Measurements from ENCODE around the gene GINS2. TPM values are rescaled to one million over a fixed set of nuclear protein-coding genes. Genes with fewer than 3 reads are reported as not detected.

Gene GINS2
- total and polyA plus RNA-seq, 2 donors (not counting 3 experiments of a cell fraction or from before 2014, with no cell fraction given), result 10.4 to 24.1 TPM

- Histone ChIP-seq H3K4me1 (ENCODE audit: control insufficient read depth, extremely low read depth, insufficient read depth, low read length) (no peaks in the 10 kb centered on the region), H3K36me3 (ENCODE audit: control insufficient read depth in 2 of 2, extremely low read depth in 1 of 2, insufficient read depth in 2 of 2, low read length in 2 of 2) (no peaks in the 10 kb centered on the region), H3K9me3 (replicated peaks; ENCODE audit: control insufficient read depth, insufficient read depth, low read length) (no peaks in the 10 kb centered on the region), H3K27me3 (ENCODE audit: control insufficient read depth in 2 of 2, insufficient read depth in 2 of 2, low read length in 2 of 2) (no peaks in the 10 kb centered on the region), H2AFZ (ENCODE audit: low read depth, low read length) (no peak overlapping the region), H3K9ac (replicated peaks; ENCODE audit: extremely low read depth, insufficient read depth, low read length) (no peak overlapping the region), H3K4me3 (replicated peaks in 1 of 3; ENCODE audit: insufficient read depth in 1 of 3, low read depth in 1 of 3, low read length in 3 of 3) (no peak overlapping the region), H3K4me2 (ENCODE audit: insufficient read depth, low read length) (no peak overlapping the region), H4K20me1 (replicated peaks; ENCODE audit: control insufficient read depth, extremely low read depth, insufficient read depth, low read length) (no peaks in the 10 kb centered on the region), H3K27ac (ENCODE audit: insufficient read depth, low read depth, low read length) (no peak overlapping the region), H3K79me2 (ENCODE audit: control insufficient read depth, insufficient read depth, low read length) (peaks cover 37% of the 10 kb centered on the region), H3K9me1 (replicated peaks; ENCODE audit: control insufficient read depth, extremely low read depth, insufficient read depth, low read length) (no peaks in the 10 kb centered on the region)
- ChIA-PET CTCF (no interaction called here), POLR2A (no interaction called here)
- DNase-seq (ENCODE audit: low read depth, low spot score) (no peak), FAIRE-seq (no peak)
- intact Hi-C loops (cut with micrococcal nuclease) (no loop called here), dilution Hi-C loops (cut with MboI; ENCODE audit: extremely low pct_ligation_motif_present, low sequenced_read_pairs) (no loop called here)
- no TSS peak for BruUV-seq (replicated peaks)
- TF ChIP-seq POLR2AphosphoS5 (IDR thresholded peaks at IDR 0.05; ENCODE audit: insufficient read depth, low read depth, low read length) (no peak), POLR2A (IDR thresholded peaks at IDR 0.05; ENCODE audit: low read depth, low read length) (no peak), MYC (IDR thresholded peaks at IDR 0.05; ENCODE audit: low read depth, low read length) (no peak), JUN (IDR thresholded peaks at IDR 0.05; ENCODE audit: borderline replicate concordance, insufficient read depth, insufficient read length, low read depth) (no peak), FOS (IDR thresholded peaks at IDR 0.05; ENCODE audit: borderline replicate concordance, insufficient read depth, low read length) (no peak), EZH2 (IDR thresholded peaks at IDR 0.05; ENCODE audit: borderline replicate concordance, low read depth, low read length, severe bottlenecking) (no peak), MAX (IDR thresholded peaks at IDR 0.05; ENCODE audit: insufficient read depth, insufficient read length) (no peak), CTCF (IDR thresholded peaks at IDR 0.05; ENCODE audit: extremely low read depth in 1 of 2, insufficient read depth in 1 of 2, low read depth in 1 of 2, low read length in 2 of 2) (no peak), GATA2 (IDR thresholded peaks at IDR 0.05; ENCODE audit: insufficient read depth, insufficient read length, low read depth, low read length) (no peak)
These were observed 42.4 kb upstream of the GINS2 start for GRCh38 chr16:85731179-85731578.

All from endothelial cell of umbilical vein (primary cell).